DMS114 treated with DMSO at 0.1 percent for 48 hours (cell line): ENCODE measurements around the gene PRR33.

ENCODE experiments used
- DNase-seq: peaks from one replicate; lab custom pipeline; 2025; ENCODE audit not compliant: unreplicated experiment; lab: John Stamatoyannopoulos, UW

Gene PRR33

DNA sequence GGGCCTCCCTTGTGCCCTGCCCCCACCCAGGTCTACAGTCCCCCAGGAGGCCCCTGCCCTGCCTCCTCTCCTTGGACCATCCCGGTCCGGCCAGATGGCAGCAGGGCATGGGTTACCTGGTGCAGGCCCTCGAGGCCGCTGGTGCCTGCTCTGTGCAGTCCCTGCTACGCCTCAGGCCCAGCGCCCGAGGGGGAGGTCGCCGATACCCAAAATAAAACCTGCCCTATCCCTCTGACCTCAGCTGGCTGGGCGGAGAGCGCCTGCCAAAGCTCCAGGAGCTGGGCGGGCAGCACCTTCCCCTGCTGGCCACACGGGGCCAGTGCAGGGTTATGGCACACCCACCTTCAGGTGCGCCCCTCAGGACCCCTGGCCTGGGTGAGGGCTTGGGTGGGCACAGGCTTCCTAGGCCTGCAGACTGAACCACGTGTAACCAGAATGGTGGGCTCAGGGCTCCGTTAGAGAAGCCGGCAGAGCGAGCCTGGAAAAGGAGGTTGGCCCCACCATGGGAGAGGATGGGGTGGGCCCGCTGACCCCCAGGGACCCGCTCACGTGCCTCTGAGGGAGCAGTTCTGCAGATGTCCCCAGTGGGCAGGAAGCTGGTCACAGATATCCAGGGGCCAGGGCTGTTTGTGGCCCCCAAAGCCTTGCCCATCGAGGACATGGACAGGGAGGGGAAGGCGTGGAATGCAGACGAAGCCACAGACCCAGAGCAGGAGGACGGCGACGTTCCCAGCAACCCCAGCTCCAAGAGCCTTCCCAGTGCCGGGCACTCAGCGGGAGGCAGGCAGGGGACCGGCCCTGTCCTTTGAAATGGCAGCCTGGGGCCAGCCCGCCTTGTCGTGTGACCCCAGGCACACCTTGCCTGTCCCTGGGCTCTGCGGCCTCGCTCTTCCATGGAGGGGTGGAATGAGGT is 26.1 kb upstream of the PRR33 start:
- no peak for DNase-seq

DNA sequence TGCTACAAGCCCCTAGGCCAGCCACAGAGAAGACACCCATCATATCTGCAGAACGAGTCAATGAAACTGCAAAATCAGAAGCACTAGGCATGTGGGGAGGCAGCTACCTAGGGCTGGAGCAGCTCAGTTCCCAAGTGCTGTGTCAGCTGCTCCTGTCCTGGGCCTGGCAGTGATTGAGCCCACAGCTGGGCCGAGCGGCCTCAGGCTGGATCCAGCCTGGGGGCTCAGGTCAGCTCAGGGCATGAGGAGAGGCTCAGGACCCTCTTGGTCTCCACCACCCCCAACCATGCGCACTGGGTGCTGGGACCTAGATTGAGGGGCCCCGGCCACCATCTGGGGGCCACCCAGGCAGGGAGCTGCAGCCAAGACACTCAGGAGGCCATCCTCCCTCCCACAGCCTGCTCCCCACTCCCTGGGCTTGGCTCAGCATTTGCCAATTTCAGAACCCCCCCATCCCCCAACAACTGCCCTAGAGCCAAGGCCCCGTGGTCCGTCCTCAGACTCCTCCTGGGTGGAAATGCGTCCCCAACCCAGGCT is 25.4 kb upstream of the PRR33 start:
- no peak for DNase-seq

DNA sequence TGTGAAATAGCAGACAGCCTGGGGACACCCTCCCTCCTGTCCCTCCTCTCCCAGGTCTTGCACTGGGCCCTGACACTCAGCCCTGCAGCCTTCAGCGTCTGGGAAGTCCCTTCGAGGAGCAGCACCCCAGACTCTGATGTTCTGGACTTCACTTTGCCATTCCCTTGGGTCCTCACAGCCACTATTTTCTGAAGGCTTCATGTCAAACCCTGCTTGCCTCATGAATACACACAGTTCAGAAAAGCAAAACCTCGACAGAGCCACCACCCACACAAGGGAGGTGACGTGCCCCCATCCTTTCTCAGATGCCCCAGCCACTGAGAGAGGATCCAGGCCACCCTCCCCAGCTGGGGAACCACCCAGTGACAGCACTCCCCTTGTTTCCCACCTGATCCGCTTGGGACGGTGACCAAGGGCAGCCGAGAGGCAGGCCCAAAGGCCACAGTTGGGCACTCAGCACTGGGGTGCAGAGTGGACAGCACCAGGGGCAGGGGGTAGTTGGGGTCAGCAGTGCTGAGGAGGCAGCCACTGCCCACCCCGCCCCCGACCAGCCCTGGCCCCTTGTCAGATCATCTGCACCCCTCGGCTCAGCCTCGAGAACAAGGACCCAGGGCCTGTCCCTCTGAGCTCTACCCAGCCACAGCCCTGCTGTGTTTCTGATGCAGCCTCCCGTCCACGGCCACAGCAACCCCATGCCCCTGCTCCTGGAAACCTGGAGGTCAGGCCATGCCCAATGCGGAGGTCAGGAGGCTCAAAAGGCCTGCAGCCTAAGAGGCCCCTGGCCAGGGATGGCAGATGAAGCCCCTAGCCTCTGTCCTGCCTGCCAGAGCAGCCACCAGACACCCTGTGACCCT is 24.7 kb upstream of the PRR33 start:
- DNase-seq = no peak

DNA sequence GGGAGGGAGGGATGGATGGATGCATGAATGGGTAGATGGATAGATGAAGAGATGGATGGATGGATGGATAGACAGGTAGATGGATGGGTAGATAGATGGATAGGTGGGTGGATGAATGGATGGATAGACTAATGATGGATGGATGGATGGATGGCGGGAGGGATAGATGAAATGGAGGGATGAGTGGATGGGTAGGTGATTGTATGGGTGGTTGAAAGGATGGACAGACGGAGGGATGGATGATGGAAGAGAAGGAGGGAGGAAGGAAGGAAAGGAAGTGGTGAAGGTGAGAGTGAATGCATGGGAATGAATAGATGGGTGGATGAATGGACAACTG is 24.1 kb upstream of the PRR33 start:
- DNase-seq = no peak

DNA sequence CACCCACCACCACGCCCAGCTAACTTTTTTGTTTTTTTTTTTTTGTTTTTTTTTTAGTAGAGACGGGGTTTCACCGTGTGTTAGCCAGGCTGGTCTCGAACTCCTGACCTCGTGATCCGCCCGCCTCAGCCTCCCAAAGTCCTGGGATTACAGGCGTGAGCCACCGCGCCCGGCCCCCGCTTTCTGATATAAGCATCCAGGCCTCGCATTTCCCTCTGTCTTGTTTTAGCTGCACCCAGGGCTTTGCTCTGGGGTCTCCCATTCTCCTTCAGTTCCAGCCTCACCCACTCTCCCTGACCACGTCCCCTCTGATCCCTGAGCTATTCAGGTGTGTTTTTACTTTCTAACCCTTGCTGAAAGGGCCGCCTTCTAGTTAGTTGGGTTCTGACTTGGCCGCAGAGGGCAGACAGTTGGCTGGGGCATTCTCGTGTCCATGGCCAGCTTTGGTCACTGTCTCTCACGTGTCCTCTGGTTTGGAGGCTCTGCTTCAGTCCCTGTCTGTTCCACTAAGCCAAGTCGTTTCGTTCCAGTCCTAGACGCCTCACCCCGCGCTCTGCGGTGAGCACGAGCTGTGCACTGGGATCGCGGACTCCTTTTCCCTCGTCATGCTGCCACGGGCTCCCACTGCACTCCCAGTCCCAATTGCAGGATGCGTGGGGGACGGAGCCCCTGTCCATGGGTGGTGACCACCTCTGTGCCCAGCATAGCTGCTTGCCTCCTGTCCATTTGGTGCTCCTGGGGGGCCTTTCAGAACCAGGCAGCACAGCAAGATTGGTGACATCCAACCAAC is 21.8 kb upstream of the PRR33 start:
- DNase-seq = no peak

- no peak for DNase-seq
These were observed 20.7 kb upstream of the PRR33 start for GRCh38 chr11:1912289-1912878.

GRCh38 chr11:1909524-1909923 is 17.8 kb upstream of the PRR33 start:
- DNase-seq = no peak

- DNase-seq = no peak
These were observed 16.9 kb upstream of the PRR33 start for GRCh38 chr11:1908618-1909017.

- DNase-seq = no peak
These were observed 15.1 kb upstream of the PRR33 start for GRCh38 chr11:1906611-1907423.

GRCh38 chr11:1906181-1906580 is 14.5 kb upstream of the PRR33 start:
- DNase-seq = no peak

DNA sequence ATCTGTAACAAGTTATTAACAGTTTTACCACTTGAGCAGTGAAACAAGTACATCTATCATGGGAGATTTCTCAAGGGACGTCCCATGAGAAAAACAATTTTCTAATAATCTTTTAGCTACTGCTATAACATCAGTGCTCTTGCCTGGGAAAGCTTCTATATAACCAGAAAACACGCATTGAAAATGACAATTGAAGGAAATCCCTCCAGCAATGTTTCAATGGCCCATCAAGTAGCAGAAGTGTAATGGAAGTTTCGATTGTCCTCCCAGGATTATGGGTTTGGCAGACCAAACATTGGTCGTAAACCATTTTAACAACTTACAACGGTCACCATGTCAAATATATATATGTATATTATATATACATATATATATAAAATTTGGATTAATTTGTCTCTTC is 8.0 kb upstream of the PRR33 start:
- DNase-seq = no peak

DNA sequence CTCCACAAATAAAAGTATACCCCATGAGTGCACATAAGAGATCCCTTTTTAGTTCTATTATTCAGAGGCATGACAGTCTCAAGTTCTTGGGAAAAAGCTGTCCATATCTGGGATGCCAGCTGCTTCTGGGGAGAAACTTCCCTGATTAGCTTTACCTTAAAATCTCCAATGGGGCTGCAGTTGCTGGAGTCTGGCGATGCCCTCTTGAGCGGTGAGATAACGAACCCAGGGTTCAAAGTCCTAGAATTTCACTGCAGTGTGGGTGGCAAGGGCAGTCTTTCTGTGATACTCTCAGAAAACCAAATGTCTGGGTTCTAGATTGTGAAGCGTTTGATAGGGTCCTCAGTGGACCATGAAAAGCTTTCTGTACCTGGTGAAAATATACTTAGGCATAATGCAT is 7.4 kb upstream of the PRR33 start:
- no peak for DNase-seq

DNA sequence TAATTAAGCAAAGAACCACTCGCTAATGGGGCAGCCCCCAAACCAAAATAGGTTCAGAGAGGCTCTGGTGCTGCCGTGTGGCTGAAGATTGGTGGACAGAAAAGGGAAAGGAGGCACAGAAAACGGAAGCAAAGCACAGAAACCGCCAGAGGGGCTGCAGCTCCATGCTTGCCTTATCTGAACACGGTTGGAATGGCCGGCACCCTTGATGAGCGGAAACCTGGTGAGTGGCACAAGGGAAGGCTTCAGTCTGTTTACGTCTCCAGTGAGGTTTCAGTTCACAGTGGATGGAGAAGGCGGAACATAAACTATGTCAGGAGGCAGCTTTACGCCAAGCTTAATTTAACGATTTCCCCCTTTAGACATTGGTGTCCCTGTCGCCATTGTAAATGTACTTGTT is 5.2 kb upstream of the PRR33 start:
- DNase-seq = no peak

- DNase-seq = no peak
These were observed 4.8 kb upstream of the PRR33 start for GRCh38 chr11:1896468-1896867.

GRCh38 chr11:1894759-1895158 is 3.1 kb upstream of the PRR33 start:
- no peak for DNase-seq

GRCh38 chr11:1893581-1894359 is 2.1 kb upstream of the PRR33 start:
- DNase-seq = no peak

DNA sequence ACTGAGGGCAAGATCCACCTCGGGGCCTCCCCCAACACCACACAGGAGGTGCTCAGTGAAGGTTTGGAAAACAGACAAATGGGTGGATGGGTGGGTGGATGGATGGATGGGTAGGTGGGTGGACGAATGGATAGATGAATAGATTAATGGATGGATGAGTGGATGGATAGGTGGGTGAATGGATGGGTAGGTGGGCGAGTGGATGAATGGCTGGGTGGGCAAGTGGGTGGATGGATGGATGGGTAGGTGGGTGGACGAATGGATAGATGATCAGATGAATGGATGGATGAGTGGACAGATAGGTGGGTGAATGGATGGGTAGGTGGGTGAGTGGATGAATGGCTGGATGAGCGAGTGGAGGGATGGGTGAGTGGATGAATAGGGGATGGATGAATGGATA is 863 bp upstream of the PRR33 start:
- DNase-seq = no peak

- no peak for DNase-seq
These were observed 421 bp upstream of the PRR33 start for GRCh38 chr11:1892116-1892515.
